Muscle layer of duodenum (tissue), 2 donors: ENCODE results near the gene UGT1A6.

ENCODE experiments used
- H3K27ac ChIP-seq: one replicate; pipeline ENCODE4 v1.7.0; 2013; ENCODE audit warnings: mild to moderate bottlenecking, low read length
- H3K27me3 ChIP-seq: one replicate; pipeline ENCODE4 v1.7.0; 2013; ENCODE audit warnings: low read depth, mild to moderate bottlenecking, control low read depth, low read length
- H3K36me3 ChIP-seq, 2 donors: one replicate each; pipeline ENCODE4 v1.7.0; 2013; ENCODE audit warnings: low read length in 2 of 2, control low read depth in 1 of 2, mild to moderate bottlenecking in 1 of 2; ENCODE audit not compliant: insufficient read depth in 2 of 2, control insufficient read depth in 1 of 2
- H3K4me1 ChIP-seq, 2 donors: one replicate each; pipeline ENCODE4 v1.7.0; 2013; ENCODE audit warnings: low read length in 2 of 2, mild to moderate bottlenecking in 2 of 2, control low read depth in 1 of 2, moderate library complexity in 1 of 2; ENCODE audit not compliant: insufficient read depth in 2 of 2, control insufficient read depth in 1 of 2
- H3K4me3 ChIP-seq, 2 donors: one replicate each; pipeline ENCODE4 v1.7.0; 2013; ENCODE audit warnings: low read length in 2 of 2, low read depth in 1 of 2, mild to moderate bottlenecking in 1 of 2
- H3K9me3 ChIP-seq, 2 donors: one replicate each; pipeline ENCODE4 v1.7.0; 2013; ENCODE audit warnings: low read length in 2 of 2, control low read depth in 1 of 2, mild to moderate bottlenecking in 1 of 2; ENCODE audit not compliant: control insufficient read depth in 1 of 2
- donor health status: healthy.

Gene UGT1A6

GRCh38 chr2:233705911-233706506, 13.3 kb downstream of the UGT1A6 start:
- H3K36me3 ChIP-seq = no peaks in the 10 kb centered on the region
- no peak overlapping the region for H3K4me3 ChIP-seq
- no peaks in the 10 kb centered on the region for H3K4me1 ChIP-seq
- H3K27ac ChIP-seq = no peak overlapping the region
- no peaks in the 10 kb centered on the region for H3K27me3 ChIP-seq
- peaks cover 0 to 8% of the 10 kb centered on the region in 2 donors for H3K9me3 ChIP-seq

DNA sequence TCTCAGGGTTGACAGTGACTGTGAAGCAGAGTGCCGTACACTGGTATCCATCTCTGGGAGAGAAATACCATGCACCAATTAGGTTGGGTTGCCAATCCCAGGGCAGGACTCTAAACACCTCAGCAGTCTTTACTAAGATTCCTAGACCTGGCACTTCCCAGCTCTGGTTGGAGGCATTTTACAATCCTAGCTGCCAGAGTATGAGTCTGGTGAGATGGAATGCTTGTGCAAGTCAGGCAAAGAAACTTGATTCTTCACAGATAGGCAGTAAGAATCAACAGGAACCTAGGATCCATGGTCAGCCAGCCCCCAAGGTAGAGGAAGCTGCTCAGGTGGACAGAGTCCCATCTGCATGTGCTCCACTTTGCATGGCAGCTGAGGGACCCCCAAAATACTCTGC, 14.0 kb downstream of the UGT1A6 start:
- H3K27ac ChIP-seq = no peak overlapping the region
- no peak overlapping the region for H3K4me3 ChIP-seq
- H3K9me3 ChIP-seq = peaks cover 0 to 8% of the 10 kb centered on the region in 2 donors
- H3K4me1 ChIP-seq = no peaks in the 10 kb centered on the region
- no peaks in the 10 kb centered on the region for H3K27me3 ChIP-seq
- H3K36me3 ChIP-seq = no peaks in the 10 kb centered on the region

DNA sequence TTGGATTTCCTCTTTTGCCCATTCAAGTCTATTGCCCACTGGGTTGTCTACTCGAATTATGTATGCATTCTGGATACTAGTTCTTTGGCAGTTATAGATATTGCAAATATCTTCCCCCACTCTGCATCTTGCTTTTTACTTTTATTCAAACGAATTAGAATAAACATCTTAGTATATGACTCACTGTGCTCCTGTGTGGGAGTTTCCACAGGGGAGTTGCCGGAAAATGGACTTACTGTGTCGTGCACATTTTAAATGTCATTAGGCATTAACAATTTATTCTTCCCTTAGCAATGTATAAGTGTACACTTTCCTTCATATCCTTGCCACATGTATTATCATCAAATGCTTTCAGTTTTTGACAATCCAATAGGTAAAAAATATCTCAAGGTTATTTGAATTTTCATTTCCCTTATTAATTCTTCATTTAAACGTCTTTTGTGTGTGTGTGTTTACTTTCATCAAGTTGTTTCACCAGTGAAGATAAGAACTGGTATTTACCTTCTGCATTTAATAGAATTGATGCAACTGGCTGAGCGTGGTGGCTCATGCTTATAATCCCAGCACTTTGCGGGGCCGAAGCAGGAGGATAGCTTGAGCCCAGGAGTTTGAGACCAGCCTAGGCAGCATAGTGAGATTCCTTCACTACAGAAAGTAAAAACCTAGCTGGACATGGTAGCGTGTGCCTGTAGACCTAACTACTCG, 15.4 kb downstream of the UGT1A6 start:
- Histone ChIP-seq H3K36me3 (no peaks in the 10 kb centered on the region), H3K9me3 (peaks cover 0 to 2% of the 10 kb centered on the region in 2 donors), H3K4me1 (no peaks in the 10 kb centered on the region), H3K27ac (no peak overlapping the region), H3K4me3 (no peak overlapping the region), H3K27me3 (no peaks in the 10 kb centered on the region)

- H3K36me3 ChIP-seq = no peaks in the 10 kb centered on the region
- no peaks in the 10 kb centered on the region for H3K27me3 ChIP-seq
- no peak overlapping the region for H3K4me3 ChIP-seq
- no peak overlapping the region for H3K27ac ChIP-seq
- H3K9me3 ChIP-seq = peaks cover 0 to 1% of the 10 kb centered on the region in 2 donors
- H3K4me1 ChIP-seq = no peaks in the 10 kb centered on the region
These were observed 16.3 kb downstream of the UGT1A6 start for GRCh38 chr2:233708942-233709341.

DNA sequence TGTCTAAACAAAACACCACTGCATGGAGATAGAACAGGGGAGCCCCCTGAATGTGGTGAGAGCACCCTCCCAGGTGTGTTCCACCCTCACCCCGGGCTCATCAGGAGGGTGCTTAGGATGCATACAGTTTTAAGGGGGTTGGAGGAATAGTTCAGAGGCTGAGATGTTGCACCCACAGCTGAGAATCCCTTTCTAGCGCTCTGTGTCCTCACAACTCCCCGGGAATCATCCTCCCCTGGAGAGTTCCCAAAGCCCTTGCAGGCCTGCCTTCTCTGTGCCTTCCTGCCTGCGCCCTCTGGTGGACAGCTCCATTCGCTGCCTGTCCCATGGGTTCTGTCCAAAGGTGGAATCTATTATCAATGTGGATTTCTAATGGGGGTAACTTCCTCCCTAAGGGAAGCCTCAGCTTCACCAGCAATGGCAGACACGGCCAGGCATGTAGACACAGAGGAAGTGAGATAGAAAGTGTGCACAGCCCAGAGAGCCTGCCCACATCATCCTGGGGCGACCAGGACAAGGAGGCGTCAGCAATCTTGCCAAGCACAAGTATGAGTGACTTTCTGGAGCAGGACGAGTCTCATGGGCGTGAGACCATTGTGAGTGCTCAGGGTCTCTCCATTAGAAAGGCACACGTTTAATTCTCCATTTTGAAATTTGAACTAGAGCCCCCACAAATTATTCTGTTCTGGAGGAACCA, 18.8 kb downstream of the UGT1A6 start:
- no peaks in the 10 kb centered on the region for H3K36me3 ChIP-seq
- no peaks in the 10 kb centered on the region for H3K27me3 ChIP-seq
- H3K9me3 ChIP-seq = no peaks in the 10 kb centered on the region
- H3K27ac ChIP-seq = no peak overlapping the region
- no peak overlapping the region for H3K4me3 ChIP-seq
- H3K4me1 ChIP-seq = no peaks in the 10 kb centered on the region

- H3K4me3 ChIP-seq = no peak within 1 kb of the TSS
- no peaks in the 10 kb centered on the region for H3K9me3 ChIP-seq
- H3K27ac ChIP-seq = no peak within 1 kb of the TSS
- H3K4me1 ChIP-seq = no peaks in the 10 kb centered on the region
- no peaks in the 10 kb centered on the region for H3K36me3 ChIP-seq
- no peaks in the 10 kb centered on the region for H3K27me3 ChIP-seq
These were observed 20.0 kb downstream of the UGT1A6 start, which contains the start of gene UGT1A5 for GRCh38 chr2:233712611-233713261. TSS of gene UGT1A5 (plus strand) at chr2:233712907. CDS start at chr2:233712992, 85 bp downstream.

DNA sequence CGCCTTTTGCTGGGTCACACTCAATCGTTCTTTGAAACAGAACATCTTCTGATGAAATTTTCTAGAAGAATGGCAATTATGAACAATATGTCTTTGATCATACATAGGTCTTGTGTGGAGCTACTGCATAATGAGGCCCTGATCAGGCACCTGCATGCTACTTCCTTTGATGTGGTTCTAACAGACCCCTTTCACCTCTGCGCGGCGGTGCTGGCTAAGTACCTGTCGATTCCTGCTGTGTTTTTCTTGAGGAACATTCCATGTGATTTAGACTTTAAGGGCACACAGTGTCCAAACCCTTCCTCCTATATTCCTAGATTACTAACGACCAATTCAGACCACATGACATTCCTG, 20.5 kb downstream of the UGT1A6 start:
- H3K9me3 ChIP-seq = no peaks in the 10 kb centered on the region
- H3K4me1 ChIP-seq = no peaks in the 10 kb centered on the region
- no peaks in the 10 kb centered on the region for H3K36me3 ChIP-seq
- H3K27me3 ChIP-seq = no peaks in the 10 kb centered on the region
- H3K27ac ChIP-seq = no peak overlapping the region
- no peak overlapping the region for H3K4me3 ChIP-seq

DNA sequence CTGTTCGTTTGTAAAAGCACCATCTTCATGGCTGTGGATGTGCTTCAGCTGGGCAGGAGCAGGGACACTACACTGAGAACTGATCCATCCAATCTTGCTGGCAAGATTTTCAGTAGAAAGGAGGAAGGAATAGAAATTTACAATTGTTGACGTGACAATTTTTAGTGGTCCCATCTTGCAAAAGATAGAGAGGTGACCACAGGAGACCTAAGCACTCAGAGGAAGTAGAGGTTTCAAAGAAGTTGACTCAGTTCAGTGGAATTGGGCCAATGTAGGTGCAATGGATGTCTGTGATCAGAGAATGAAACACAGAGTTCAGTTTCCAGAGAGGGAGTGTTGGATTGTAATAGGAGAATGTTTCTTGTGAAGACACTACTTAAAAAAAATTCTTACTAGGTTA, 21.4 kb downstream of the UGT1A6 start:
- Histone ChIP-seq H3K4me3 (no peak overlapping the region), H3K27me3 (no peaks in the 10 kb centered on the region), H3K36me3 (no peaks in the 10 kb centered on the region)

DNA sequence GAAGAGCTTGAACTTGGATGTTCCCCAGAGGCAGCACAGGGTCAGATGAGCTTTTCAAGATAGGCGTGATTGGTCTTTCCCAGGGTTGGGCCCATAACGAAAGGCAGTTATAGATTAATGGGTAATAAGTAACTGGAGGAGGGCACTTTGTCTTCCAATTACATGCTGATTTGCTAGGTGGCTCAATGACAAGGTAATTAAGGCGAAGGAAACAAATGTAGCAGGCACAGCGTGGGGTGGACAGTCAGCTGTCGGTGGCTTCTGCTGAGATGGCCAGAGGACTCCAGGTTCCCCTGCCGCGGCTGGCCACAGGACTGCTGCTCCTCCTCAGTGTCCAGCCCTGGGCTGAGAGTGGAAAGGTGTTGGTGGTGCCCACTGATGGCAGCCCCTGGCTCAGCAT, 25.9 kb downstream of the UGT1A6 start, which contains the start of gene UGT1A4:
TSS of gene UGT1A4 (plus strand) at position 185 of the 400 bp plus-strand sequence. CDS start at position 270, 85 bp downstream.
- H3K9me3 ChIP-seq = no peaks in the 10 kb centered on the region
- no peak within 1 kb of the TSS for H3K27ac ChIP-seq
- no peaks in the 10 kb centered on the region for H3K36me3 ChIP-seq
- no peak within 1 kb of the TSS for H3K4me3 ChIP-seq
- no peaks in the 10 kb centered on the region for H3K4me1 ChIP-seq
- no peaks in the 10 kb centered on the region for H3K27me3 ChIP-seq

More for the DNA sequence above, 21.4 kb downstream of the UGT1A6 start:
- Histone ChIP-seq H3K9me3 (no peaks in the 10 kb centered on the region), H3K27ac (no peak overlapping the region), H3K4me1 (no peaks in the 10 kb centered on the region)

GRCh38 chr2:233728723-233729301, 36.1 kb downstream of the UGT1A6 start, which contains the start of gene UGT1A3:
TSS of gene UGT1A3 (plus strand) at chr2:233729042. CDS start at chr2:233729127, 85 bp downstream.
- H3K4me3 ChIP-seq = no peak within 1 kb of the TSS
- H3K27me3 ChIP-seq = no peaks in the 10 kb centered on the region
- H3K27ac ChIP-seq = no peak within 1 kb of the TSS
- H3K4me1 ChIP-seq = no peaks in the 10 kb centered on the region
- no peaks in the 10 kb centered on the region for H3K36me3 ChIP-seq
- no peaks in the 10 kb centered on the region for H3K9me3 ChIP-seq
